ENCODE measurements around the gene PLCXD3.

GRCh38 chr5:41418220-41419031 lies 92.0 kb downstream of the PLCXD3 start:
- TF ChIP-seq, protein P1, sequence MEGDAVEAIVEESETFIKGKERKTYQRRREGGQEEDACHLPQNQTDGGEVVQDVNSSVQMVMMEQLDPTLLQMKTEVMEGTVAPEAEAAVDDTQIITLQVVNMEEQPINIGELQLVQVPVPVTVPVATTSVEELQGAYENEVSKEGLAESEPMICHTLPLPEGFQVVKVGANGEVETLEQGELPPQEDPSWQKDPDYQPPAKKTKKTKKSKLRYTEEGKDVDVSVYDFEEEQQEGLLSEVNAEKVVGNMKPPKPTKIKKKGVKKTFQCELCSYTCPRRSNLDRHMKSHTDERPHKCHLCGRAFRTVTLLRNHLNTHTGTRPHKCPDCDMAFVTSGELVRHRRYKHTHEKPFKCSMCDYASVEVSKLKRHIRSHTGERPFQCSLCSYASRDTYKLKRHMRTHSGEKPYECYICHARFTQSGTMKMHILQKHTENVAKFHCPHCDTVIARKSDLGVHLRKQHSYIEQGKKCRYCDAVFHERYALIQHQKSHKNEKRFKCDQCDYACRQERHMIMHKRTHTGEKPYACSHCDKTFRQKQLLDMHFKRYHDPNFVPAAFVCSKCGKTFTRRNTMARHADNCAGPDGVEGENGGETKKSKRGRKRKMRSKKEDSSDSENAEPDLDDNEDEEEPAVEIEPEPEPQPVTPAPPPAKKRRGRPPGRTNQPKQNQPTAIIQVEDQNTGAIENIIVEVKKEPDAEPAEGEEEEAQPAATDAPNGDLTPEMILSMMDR (conservative IDR thresholded peaks at IDR 0.05; ENCODE audit: low read length) = no peak
- TF ChIP-seq EZH2phosphoT487 (IDR thresholded peaks at IDR 0.05; ENCODE audit: borderline replicate concordance) = no peak
